RWPE1 (cell line): ENCODE data around the gene HSPA1B.
"Not testable (repeated sequence)": the region's sequence is repeated elsewhere in the genome, so short reads cannot be mapped to it uniquely, and the experiment has no call there.

Experiments
- CTCF ChIA-PET: fragments of 350-600 bp; sonication (Branson Sonifier 250); formaldehyde crosslinking; extraction: SDS; loops from one replicate; lab custom pipeline; 2021; lab: Yijun Ruan, JAX
- POLR2A ChIA-PET: fragments of 400-600 bp; formaldehyde crosslinking; extraction: SDS; loops from one replicate; lab custom pipeline; 2020; ENCODE audit warnings: antibody characterized with exemption; ENCODE audit not compliant: low non-redundant PET; lab: Yijun Ruan, JAX
- DNase-seq: peaks from one replicate; pipeline ENCODE4 v3.0.0; 2012; ENCODE audit warnings: low spot score
- H3K27ac ChIP-seq: fragments of 450-650 bp; 2 replicates; pipeline ENCODE4 v1.5.1; 2017
- TF ChIP-seq, protein P1 (sequence below): fragments of 450-650 bp; conservative IDR thresholded peaks from 2 replicates; pipeline ENCODE4 v1.5.1; 2017; ENCODE audit warnings: low read depth, mild to moderate bottlenecking

HSPA1B gene

GRCh38 chr6:31847276-31847978 is 19.9 kb downstream of the HSPA1B start:
- no peak for DNase-seq
- TF ChIP-seq, protein P1, sequence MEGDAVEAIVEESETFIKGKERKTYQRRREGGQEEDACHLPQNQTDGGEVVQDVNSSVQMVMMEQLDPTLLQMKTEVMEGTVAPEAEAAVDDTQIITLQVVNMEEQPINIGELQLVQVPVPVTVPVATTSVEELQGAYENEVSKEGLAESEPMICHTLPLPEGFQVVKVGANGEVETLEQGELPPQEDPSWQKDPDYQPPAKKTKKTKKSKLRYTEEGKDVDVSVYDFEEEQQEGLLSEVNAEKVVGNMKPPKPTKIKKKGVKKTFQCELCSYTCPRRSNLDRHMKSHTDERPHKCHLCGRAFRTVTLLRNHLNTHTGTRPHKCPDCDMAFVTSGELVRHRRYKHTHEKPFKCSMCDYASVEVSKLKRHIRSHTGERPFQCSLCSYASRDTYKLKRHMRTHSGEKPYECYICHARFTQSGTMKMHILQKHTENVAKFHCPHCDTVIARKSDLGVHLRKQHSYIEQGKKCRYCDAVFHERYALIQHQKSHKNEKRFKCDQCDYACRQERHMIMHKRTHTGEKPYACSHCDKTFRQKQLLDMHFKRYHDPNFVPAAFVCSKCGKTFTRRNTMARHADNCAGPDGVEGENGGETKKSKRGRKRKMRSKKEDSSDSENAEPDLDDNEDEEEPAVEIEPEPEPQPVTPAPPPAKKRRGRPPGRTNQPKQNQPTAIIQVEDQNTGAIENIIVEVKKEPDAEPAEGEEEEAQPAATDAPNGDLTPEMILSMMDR: no peak
- ChIA-PET CTCF (no interaction called here), POLR2A (interaction anchor here (0.7 kb wide), 1 partner anchor 41 kb away, joined by 3 read pairs; no protein-coding TSS in a partner anchor)
- no peak overlapping the region for H3K27ac ChIP-seq

GRCh38 chr6:31850765-31851484 is 23.4 kb downstream of the HSPA1B start:
- no peak for DNase-seq
- TF ChIP-seq, protein P1: no peak
- H3K27ac ChIP-seq: no peak overlapping the region
- ChIA-PET POLR2A (no interaction called here), CTCF (no interaction called here)

GRCh38 chr6:31851485-31851832 is 23.9 kb downstream of the HSPA1B start:
- POLR2A ChIA-PET: no interaction called here
- DNase-seq: no peak
- TF ChIP-seq, protein P1: no peak
- no peak overlapping the region for H3K27ac ChIP-seq
- CTCF ChIA-PET: no interaction called here

DNA sequence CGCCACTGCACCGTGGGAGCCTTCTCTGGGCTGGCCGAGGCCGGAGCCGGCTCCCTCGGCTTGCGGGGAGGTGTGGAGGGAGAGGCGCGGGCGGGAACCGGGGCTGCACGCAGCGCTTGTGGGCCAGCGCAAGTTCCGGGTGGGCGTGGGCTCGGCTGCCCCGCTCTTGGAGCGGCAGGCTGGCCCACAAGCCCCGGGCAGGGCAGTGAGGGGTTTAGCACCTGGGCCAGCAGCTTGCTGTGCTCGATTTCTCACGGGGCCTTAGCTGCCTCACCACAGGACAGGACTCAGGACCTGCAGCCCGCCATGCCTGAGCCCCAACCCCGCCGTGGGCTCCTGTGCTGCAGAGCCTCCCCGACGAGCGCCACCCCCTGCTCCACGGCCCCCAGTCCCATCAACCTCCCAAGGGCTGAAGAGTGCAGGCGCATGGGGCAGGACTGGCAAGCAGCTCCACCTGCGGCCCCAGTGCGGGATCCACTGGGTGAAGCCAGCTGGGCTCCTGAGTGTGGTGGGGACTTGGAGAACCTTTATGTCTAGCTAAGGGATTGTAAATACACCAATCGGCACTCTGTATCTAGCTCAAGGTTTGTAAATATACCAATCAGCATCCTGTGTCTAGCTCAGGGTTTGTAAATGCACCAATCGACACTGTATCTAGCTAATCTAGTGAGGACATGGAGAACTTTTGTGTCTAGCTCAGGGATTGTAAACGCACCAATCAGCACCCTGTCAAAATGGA is 24.6 kb downstream of the HSPA1B start:
- DNase-seq, H3K27ac ChIP-seq, POLR2A ChIA-PET: not testable (repeated sequence)
- CTCF ChIA-PET: interaction anchor here (0.6 kb wide), 1 partner anchor 16 kb away, joined by 3 read pairs; no protein-coding TSS in a partner anchor

DNA sequence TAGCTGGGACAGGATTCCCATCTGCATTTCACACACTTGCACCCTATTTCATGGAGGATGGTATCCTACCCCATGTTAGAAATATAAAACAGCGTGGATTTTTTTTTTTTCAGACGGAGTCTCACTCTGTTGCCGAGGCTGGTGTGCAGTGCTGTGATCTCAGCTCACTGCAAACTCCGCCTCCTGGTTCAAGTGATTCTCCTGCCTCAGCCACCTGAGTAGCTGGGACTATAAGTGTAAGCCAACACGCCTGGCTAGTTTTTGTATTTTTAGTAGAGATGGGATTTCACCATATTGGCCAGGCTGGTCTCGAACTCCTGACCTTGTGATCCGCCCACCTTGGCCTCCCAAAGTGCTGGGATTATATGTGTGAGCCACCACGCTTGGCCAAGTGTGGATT is 30.2 kb downstream of the HSPA1B start:
- CTCF ChIA-PET, DNase-seq, POLR2A ChIA-PET: not testable (repeated sequence)
- H3K27ac ChIP-seq: peak overlapping the region; percentile 7; the same call in 1 of the 2 replicates

GRCh38 chr6:31858707-31859106 is 31.2 kb downstream of the HSPA1B start:
- H3K27ac ChIP-seq: peak overlapping the region; percentile 11; the same call in 1 of the 2 replicates
- CTCF ChIA-PET: no interaction called here
- TF ChIP-seq, protein P1: no peak
- no peak for DNase-seq
- POLR2A ChIA-PET: no interaction called here

- POLR2A ChIA-PET: interaction anchor here (0.5 kb wide), 1 partner anchor 179 kb away, joined by 3 read pairs; the partner anchor contains the start of gene LY6G5C
- DNase-seq: no peak
- H3K27ac ChIP-seq: peak overlapping the region; percentile 11; the same call in 1 of the 2 replicates
- CTCF ChIA-PET: no interaction called here
- TF ChIP-seq, protein P1: no peak
These were observed 32.4 kb downstream of the HSPA1B start for GRCh38 chr6:31859923-31860322.
